B cell (primary cell): Measurements from ENCODE around the gene SCUBE1. TPM values are rescaled to one million over a fixed set of nuclear protein-coding genes. Genes with fewer than 3 reads are reported as not detected.

Experiments used
- ATAC-seq: fragments of 200-7000 bp; cut with Tn5 transposase; one replicate; pipeline ENCODE4 v1.10.0; 2021; ENCODE audit warnings: low read depth, mild to moderate bottlenecking, moderate number of reproducible peaks, moderate library complexity
- CTCF ChIA-PET: fragments of 350-600 bp; sonication (Branson Sonifier 250); formaldehyde crosslinking; loops from one replicate; lab custom pipeline; 2021; ENCODE audit warnings: antibody characterized with exemption, inconsistent platforms; lab: Charles Lee
- POLR2A ChIA-PET: fragments of 350-600 bp; sonication (Branson Sonifier 250); formaldehyde crosslinking; loops from one replicate; lab custom pipeline; 2021; ENCODE audit warnings: antibody characterized with exemption; lab: Charles Lee
- DNase-seq: peaks from one replicate; pipeline ENCODE4 v3.0.0; 2013
- H2AFZ ChIP-seq: 2 replicates; pipeline ENCODE4 v1.6.1; 2012; ENCODE audit warnings: mild to moderate bottlenecking, low read depth, low read length; ENCODE audit not compliant: insufficient read depth, poor library complexity, severe bottlenecking
- H3K27ac ChIP-seq, 2 donors: 1 replicate in 1 of 2; 2 replicates in 1 of 2; pipeline ENCODE4 v1.5.1; 2012 to 2013; ENCODE audit warnings: low read length in 2 of 2, mild to moderate bottlenecking in 2 of 2, moderate library complexity in 1 of 2
- H3K27me3 ChIP-seq, 4 experiments: fragments of 200-600 bp in 1 of 4; sonication (generic) in 1 of 4; replicated peaks in 1 of 4; 1 replicate in 2 of 4; 2 replicates in 2 of 4; pipeline versions ENCODE4 v1.6.1 to v1.7.0; 2013 to 2016; ENCODE audit warnings: low read length in 3 of 4, mild to moderate bottlenecking in 2 of 4, mixed read lengths in 1 of 4, moderate library complexity in 1 of 4; ENCODE audit not compliant: insufficient read depth in 4 of 4, control insufficient read depth in 3 of 4; ENCODE audit errors: control extremely low read depth in 1 of 4
- H3K36me3 ChIP-seq, 2 experiments: replicated peaks in 1 of 2; 1 replicate in 1 of 2; 2 replicates in 1 of 2; pipeline versions ENCODE4 v1.6.1 to v1.7.1; 2013; ENCODE audit warnings: low read length in 1 of 2; ENCODE audit not compliant: insufficient read depth in 2 of 2, control insufficient read depth in 1 of 2; ENCODE audit errors: control extremely low read depth in 1 of 2, extremely low read depth in 1 of 2
- H3K4me1 ChIP-seq, 2 donors: fragments of 200-600 bp in 1 of 2; sonication (generic) in 1 of 2; 1 replicate in 1 of 2; 2 replicates in 1 of 2; pipeline versions ENCODE4 v1.5.1 to v1.6.1; 2013 to 2017; ENCODE audit warnings: low read length in 2 of 2; ENCODE audit not compliant: control insufficient read depth in 2 of 2, insufficient read depth in 2 of 2
- H3K4me2 ChIP-seq: replicated peaks from 2 replicates; pipeline ENCODE3; 2012; ENCODE audit warnings: mild to moderate bottlenecking, low read depth, low read length; ENCODE audit not compliant: poor library complexity, severe bottlenecking
- H3K4me3 ChIP-seq, 5 experiments: fragments of 200-600 bp in 1 of 5; sonication (generic) in 1 of 5; 1 replicate in 3 of 5; 2 replicates in 2 of 5; pipeline versions ENCODE4 v1.5.1 to v1.7.0; 2011 to 2016; ENCODE audit warnings: low read length in 4 of 5, mild to moderate bottlenecking in 4 of 5, low read depth in 2 of 5, control low read depth in 1 of 5, moderate library complexity in 1 of 5; ENCODE audit not compliant: insufficient read depth in 1 of 5; ENCODE audit errors: control extremely low read depth in 1 of 5, extremely low read depth in 1 of 5
- H3K79me2 ChIP-seq: fragments of 200-600 bp; sonication (generic); one replicate; pipeline ENCODE4 v1.6.0; 2016; ENCODE audit warnings: low read length; ENCODE audit not compliant: control insufficient read depth, insufficient read depth
- H3K9ac ChIP-seq: fragments of 200-600 bp; sonication (generic); 2 replicates; pipeline ENCODE4 v1.6.1; 2017; ENCODE audit warnings: mild to moderate bottlenecking, low read length, moderate library complexity
- H3K9me3 ChIP-seq, 3 donors: one replicate each; pipeline versions ENCODE4 v1.6.1 to v1.7.1; 2013; ENCODE audit warnings: low read length in 2 of 3; ENCODE audit not compliant: control insufficient read depth in 2 of 3, insufficient read depth in 1 of 3; ENCODE audit errors: control extremely low read depth in 1 of 3
- H4K20me1 ChIP-seq: 2 replicates; pipeline ENCODE4 v1.6.0; 2012; ENCODE audit warnings: mild to moderate bottlenecking, low read length; ENCODE audit not compliant: insufficient read depth, control insufficient read depth, poor library complexity, severe bottlenecking
- H3K27ac Mint-ChIP-seq: one replicate; pipeline ENCODE4 v1.8.0; 2021; ENCODE audit warnings: mixed read lengths
- H3K27me3 Mint-ChIP-seq: one replicate; pipeline ENCODE4 v1.8.0; 2021; ENCODE audit warnings: mixed read lengths
- H3K4me1 Mint-ChIP-seq: one replicate; pipeline ENCODE4 v1.8.0; 2021; ENCODE audit warnings: mixed read lengths
- H3K4me3 Mint-ChIP-seq: one replicate; pipeline ENCODE4 v1.8.0; 2021; ENCODE audit warnings: mixed read lengths
- H3K9me3 Mint-ChIP-seq: one replicate; pipeline ENCODE4 v1.8.0; 2022; ENCODE audit warnings: mixed read lengths; ENCODE audit not compliant: insufficient read depth
- CTCF ChIP-seq: fragments of 200-600 bp; IDR thresholded peaks from one replicate; pipeline ENCODE4 v1.8.0; 2022; ENCODE audit warnings: antibody characterized with exemption, mild to moderate bottlenecking
- EZH2 ChIP-seq: IDR thresholded peaks from 2 replicates; pipeline ENCODE4 v1.6.1; 2012; ENCODE audit warnings: borderline replicate concordance, low read depth, mild to moderate bottlenecking, moderate library complexity, low read length; ENCODE audit not compliant: insufficient read depth, poor library complexity, severe bottlenecking
- WGBS: methylation state at CpG from one replicate; pipeline ENCODE4 v1.1.5; 2013; ENCODE audit warnings: missing lambda C conversion rate; ENCODE audit not compliant: insufficient coverage; 5-methylcytosine and 5-hydroxymethylcytosine counted together
- intact Hi-C: fragments of 100-400 bp; cut with micrococcal nuclease; formaldehyde crosslinking; loops from one replicate; pipeline ENCODE4 v1.10.0; 2022
- polyA plus RNA-seq: library from polyadenylated mRNA; depleted of rRNA; stranded (reverse); fragments of >200 nt; gene quantifications from 2 replicates; pipeline ENCODE4 v1.2.3, GENCODE V29; 2012
- total RNA-seq, 2 donors: library from RNA; stranded (reverse); fragments of 120-200 nt in 1 of 2; gene quantifications; 1 replicate in 1 of 2; 2 replicates in 1 of 2; pipeline versions ENCODE4 v1.2.3 to v1.2.4, GENCODE V29; 2013 to 2022

Gene SCUBE1
- total and polyA plus RNA-seq, 2 donors (not counting 1 experiment from before 2014, with no cell fraction given) = not detected

- H3K4me1 Mint-ChIP-seq = peaks cover 3% of the 10 kb centered on the region
- ChIA-PET CTCF (interaction anchor here (1.0 kb wide), 1 partner anchor 12 kb away, joined by 5 read pairs; no protein-coding TSS in a partner anchor), POLR2A (no interaction called here)
- no peaks in the 10 kb centered on the region for H3K9me3 Mint-ChIP-seq
- Histone ChIP-seq H3K4me1 (peaks cover 2 to 3% of the 10 kb centered on the region in 2 donors), H4K20me1 (no peaks in the 10 kb centered on the region), H3K27ac (no peak overlapping the region), H3K79me2 (no peaks in the 10 kb centered on the region), H3K4me3 (no peak overlapping the region), H3K36me3 (no peaks in the 10 kb centered on the region), H3K9me3 (no peaks in the 10 kb centered on the region), H3K27me3 (peaks cover 0 to 25% (median 6%) of the 10 kb centered on the region in 4 experiments), H3K4me2 (no peak overlapping the region), H3K9ac (no peak overlapping the region), H2AFZ (no peak overlapping the region)
- no peak for DNase-seq
- intact Hi-C loops = no loop called here
- H3K4me3 Mint-ChIP-seq = no peak overlapping the region
- no peak for ATAC-seq
- no CpG with 5 or more reads among the region's 3 CpGs for WGBS
- peaks cover 14% of the 10 kb centered on the region for H3K27me3 Mint-ChIP-seq
- no peak overlapping the region for H3K27ac Mint-ChIP-seq
- TF ChIP-seq EZH2 (no peak), CTCF (no peak)
Measured at GRCh38 chr22:43390166-43390565, 47.0 kb upstream of the SCUBE1 start.

- H3K9me3 ChIP-seq = no peaks in the 10 kb centered on the region
- CTCF ChIA-PET = interaction anchor here (0.9 to 1.7 kb wide), 3 partner anchors 11 to 1238 kb away, joined by 4 to 5 read pairs (median 5); no protein-coding TSS in a partner anchor
Measured at GRCh38 chr22:43389227-43389836, 46.2 kb upstream of the SCUBE1 start.

More at GRCh38 chr22:43389227-43389836, 46.2 kb upstream of the SCUBE1 start:
- peaks cover 2 to 3% of the 10 kb centered on the region in 2 donors for H3K4me1 ChIP-seq
- DNase-seq = no peak
- H2AFZ ChIP-seq = no peak overlapping the region
- ATAC-seq = no peak
- Mint-ChIP-seq H3K4me3 (no peak overlapping the region), H3K27me3 (peaks cover 18% of the 10 kb centered on the region), H3K9me3 (no peaks in the 10 kb centered on the region), H3K4me1 (peaks cover 3% of the 10 kb centered on the region), H3K27ac (no peak overlapping the region)
- H3K4me3 ChIP-seq = no peak overlapping the region
- 90% methylated on average over 5 of the region's 8 CpGs for WGBS
- H3K79me2 ChIP-seq = no peaks in the 10 kb centered on the region
- POLR2A ChIA-PET = no interaction called here
- H3K27me3 ChIP-seq = peaks cover 0 to 25% (median 6%) of the 10 kb centered on the region in 4 experiments
- no peak overlapping the region for H3K27ac ChIP-seq
- no peak overlapping the region for H3K4me2 ChIP-seq
- no peaks in the 10 kb centered on the region for H3K36me3 ChIP-seq
- intact Hi-C loops = no loop called here
- no peaks in the 10 kb centered on the region for H4K20me1 ChIP-seq
- no peak overlapping the region for H3K9ac ChIP-seq
- TF ChIP-seq EZH2 = no peak
